Lower lobe of right lung (tissue), 2 donors: ENCODE results near the gene HMG20B. TPM values are rescaled to one million over a fixed set of nuclear protein-coding genes. Genes with fewer than 3 reads are reported as not detected.

Source experiments
- ATAC-seq, 2 donors: fragments of 200-7000 bp; cut with Tn5 transposase; one replicate each; pipeline ENCODE4 v1.9.1; 2020 to 2022; ENCODE audit warnings: mild to moderate bottlenecking in 2 of 2, moderate library complexity in 2 of 2
- DNase-seq: peaks from one replicate; pipeline ENCODE4 v3.0.0-alpha.2; 2020
- H3K27ac ChIP-seq: fragments of 200-600 bp; one replicate; pipeline ENCODE4 v1.8.0; 2022
- H3K27me3 ChIP-seq: fragments of 200-600 bp; one replicate; pipeline ENCODE4 v1.8.0; 2022; ENCODE audit warnings: low read depth
- H3K36me3 ChIP-seq: fragments of 200-600 bp; one replicate; pipeline ENCODE4 v1.8.0; 2022; ENCODE audit warnings: mild to moderate bottlenecking
- H3K4me1 ChIP-seq: fragments of 200-600 bp; one replicate; pipeline ENCODE4 v1.8.0; 2022
- H3K4me3 ChIP-seq: fragments of 200-600 bp; one replicate; pipeline ENCODE4 v1.8.0; 2022; ENCODE audit warnings: mild to moderate bottlenecking
- H3K9me3 ChIP-seq: fragments of 200-600 bp; one replicate; pipeline ENCODE4 v1.8.0; 2022
- CTCF ChIP-seq: fragments of 200-600 bp; IDR thresholded peaks from one replicate; pipeline ENCODE4 v1.8.0; 2022; ENCODE audit warnings: antibody characterized with exemption, mild to moderate bottlenecking
- intact Hi-C: fragments of 100-400 bp; cut with DNase I; formaldehyde crosslinking; loops from one replicate; pipeline ENCODE4 v1.11.0; 2022
- total RNA-seq: library from RNA; stranded (reverse); fragmentation: NEBNext Ultra II Directional; extraction: Animal tissue kit (Norgen Biotek cat#: 25700); gene quantifications from one replicate; pipeline ENCODE4 v1.2.1, GENCODE V29; 2021
- donor health status: DM: no; HTN: yes; CAD: no; lungs with severe emphysema.

HMG20B gene
- total RNA-seq, 1 donor from 2014 or later: 60.9 TPM

- Histone ChIP-seq H3K36me3 (peaks cover 45% of the 10 kb centered on the region), H3K27me3 (no peaks in the 10 kb centered on the region), H3K9me3 (no peaks in the 10 kb centered on the region), H3K27ac (no peak overlapping the region), H3K4me1 (peaks cover 12% of the 10 kb centered on the region), H3K4me3 (no peak overlapping the region)
- peak; percentile 79 for DNase-seq
- no peak for TF ChIP-seq CTCF
- peak in 1 of 2 donors; percentile 5 for ATAC-seq
- intact Hi-C loops: no loop called here
Observed at GRCh38 chr19:3548606-3549005, 24.1 kb upstream of the HMG20B start.

GRCh38 chr19:3549816-3550215, 22.9 kb upstream of the HMG20B start:
- Histone ChIP-seq H3K36me3 (peaks cover 35% of the 10 kb centered on the region), H3K27me3 (no peaks in the 10 kb centered on the region), H3K27ac (no peak overlapping the region), H3K4me3 (no peak overlapping the region), H3K4me1 (peaks cover 24% of the 10 kb centered on the region), H3K9me3 (no peaks in the 10 kb centered on the region)
- TF ChIP-seq CTCF: no peak
- ATAC-seq (no peak), DNase-seq (no peak)
- intact Hi-C loops: no loop called here

- H3K4me1 ChIP-seq: peaks cover 38% of the 10 kb centered on the region
- no peak for ATAC-seq
- peak; percentile 36 for DNase-seq
- H3K27ac ChIP-seq: no peak overlapping the region
- H3K4me3 ChIP-seq: no peak overlapping the region
- intact Hi-C loops: no loop called here
- H3K9me3 ChIP-seq: no peaks in the 10 kb centered on the region
- H3K27me3 ChIP-seq: no peaks in the 10 kb centered on the region
- no peak for TF ChIP-seq CTCF
- peaks cover 28% of the 10 kb centered on the region for H3K36me3 ChIP-seq
Observed at GRCh38 chr19:3550947-3551791, 21.6 kb upstream of the HMG20B start.

GRCh38 chr19:3551792-3552095, 21.0 kb upstream of the HMG20B start:
- no peaks in the 10 kb centered on the region for H3K27me3 ChIP-seq
- no peak for TF ChIP-seq CTCF
- DNase-seq: peak; percentile 31
- H3K4me1 ChIP-seq: peaks cover 40% of the 10 kb centered on the region
- H3K36me3 ChIP-seq: peaks cover 23% of the 10 kb centered on the region
- intact Hi-C loops: no loop called here
- no peak overlapping the region for H3K27ac ChIP-seq
- no peak for ATAC-seq
- no peaks in the 10 kb centered on the region for H3K9me3 ChIP-seq
- H3K4me3 ChIP-seq: no peak overlapping the region

GRCh38 chr19:3554254-3555083, 18.3 kb upstream of the HMG20B start:
- H3K27ac ChIP-seq: peak overlapping the region; percentile 62
- intact Hi-C loops: no loop called here
- DNase-seq: no peak
- no peak for TF ChIP-seq CTCF
- no peak for ATAC-seq
- no peaks in the 10 kb centered on the region for H3K9me3 ChIP-seq
- H3K27me3 ChIP-seq: no peaks in the 10 kb centered on the region
- peaks cover 48% of the 10 kb centered on the region for H3K4me1 ChIP-seq
- H3K36me3 ChIP-seq: no peaks in the 10 kb centered on the region
- H3K4me3 ChIP-seq: peak overlapping the region; percentile 23
